NCI-H1417 (cell line): Measurements from ENCODE around the gene CCL14.

Source experiments
- DNase-seq, 3 experiments: peaks; one replicate each; lab custom pipeline; 2025; lab: John Stamatoyannopoulos, UW

The CCL14 gene

GRCh38 chr17:35988164-35988563 lies 1.6 kb upstream of the CCL14 start:
- no peak for DNase-seq

- no peak for DNase-seq
Observed at GRCh38 chr17:35984140-35984539, 2.4 kb downstream of the CCL14 start.

- DNase-seq: no peak
Observed at GRCh38 chr17:35982409-35983191, 3.9 kb downstream of the CCL14 start.

GRCh38 chr17:35981908-35982330 lies 4.6 kb downstream of the CCL14 start:
- DNase-seq: no peak

- no peak for DNase-seq
Observed at GRCh38 chr17:35981246-35981645, 5.3 kb downstream of the CCL14 start, which contains the start of gene CCL16. CCL16 (minus strand) TSS chr17:35981497; CDS start chr17:35981420, 77 bp downstream.

- no peak for DNase-seq
Observed at GRCh38 chr17:35978346-35978745, 8.2 kb downstream of the CCL14 start.

GRCh38 chr17:35977509-35977908 lies 9.0 kb downstream of the CCL14 start:
- DNase-seq: no peak

DNA sequence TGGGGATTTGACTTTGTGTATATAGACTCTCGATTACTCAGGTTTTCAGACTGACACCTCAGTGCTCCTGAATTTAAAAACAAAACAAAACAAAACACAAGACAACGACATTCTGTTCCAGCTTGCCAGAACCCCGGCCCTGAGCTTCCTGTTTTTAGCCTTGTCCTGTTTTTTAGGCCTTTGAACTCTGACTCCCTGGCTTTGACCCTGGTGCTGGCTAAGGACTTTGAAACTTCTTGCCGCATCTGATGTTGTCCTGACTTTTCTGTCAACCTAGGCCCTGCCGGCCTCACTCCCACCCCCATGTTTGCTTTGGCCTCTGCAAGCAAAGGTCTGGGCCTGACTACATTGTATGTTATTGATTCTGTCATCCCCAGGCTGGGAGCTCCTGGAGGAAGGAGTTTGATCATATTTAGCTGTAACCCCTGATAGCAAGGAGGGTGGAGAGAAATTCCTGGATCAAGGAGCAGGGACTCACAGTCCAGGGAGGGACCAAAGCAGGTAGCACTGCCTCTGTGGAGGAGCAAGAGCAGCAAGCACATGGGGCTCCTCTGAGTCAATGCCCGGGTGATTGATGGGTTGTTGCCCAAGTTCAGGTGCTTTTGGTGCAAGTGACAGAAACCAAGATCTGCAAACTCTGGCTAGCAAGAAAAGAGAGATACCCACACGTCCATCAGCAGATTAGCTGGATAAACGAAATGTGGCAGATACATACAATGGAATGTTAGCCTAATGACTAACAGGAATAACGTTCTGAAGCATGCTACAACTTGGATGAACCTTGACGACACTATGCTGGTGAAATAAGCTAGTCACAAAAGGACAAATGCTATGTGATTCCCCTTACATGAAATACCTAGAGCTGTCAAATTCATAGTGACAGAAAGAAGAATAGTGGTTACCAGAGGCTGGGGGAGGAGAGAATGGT lies 12.9 kb downstream of the CCL14 start:
- DNase-seq: no peak

DNA sequence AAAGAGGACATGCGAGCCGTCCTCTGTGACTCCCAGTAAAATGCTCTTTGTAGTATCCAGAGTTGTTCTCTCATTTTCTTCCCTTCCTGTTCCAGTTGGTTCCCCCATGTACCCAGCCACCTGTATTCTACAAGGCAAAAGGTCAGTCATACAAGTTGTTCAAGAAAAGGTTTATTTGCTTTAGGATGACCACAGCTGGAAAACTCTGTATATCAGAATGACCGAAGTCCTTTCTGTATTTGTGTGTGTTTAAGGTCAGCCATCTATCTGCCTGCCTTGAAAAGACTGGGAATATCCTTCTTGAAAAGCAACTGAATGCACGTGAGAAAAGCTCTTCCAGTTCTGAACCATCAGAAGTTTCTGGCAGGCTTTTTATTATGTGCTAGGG lies 13.6 kb downstream of the CCL14 start:
- DNase-seq: no peak

DNA sequence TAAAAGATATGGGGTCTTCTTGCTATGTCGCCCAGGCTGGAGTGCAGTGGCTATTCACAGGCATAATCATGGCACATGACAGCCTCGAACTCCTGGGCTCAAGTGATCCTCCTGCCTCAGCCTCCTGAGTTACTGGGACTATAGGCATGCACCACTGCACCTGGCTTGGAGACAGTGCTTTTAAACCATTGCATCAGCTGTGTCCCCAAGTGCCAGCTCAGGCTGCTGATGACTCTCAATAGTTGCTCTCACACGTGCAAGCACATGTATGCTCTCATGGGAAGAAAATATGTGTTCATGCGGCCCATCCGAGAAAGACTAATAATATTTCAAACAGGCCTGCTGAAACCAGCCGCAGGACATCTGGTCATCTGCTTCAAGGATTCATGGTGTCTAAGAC lies 14.0 kb downstream of the CCL14 start:
- no peak for DNase-seq

DNA sequence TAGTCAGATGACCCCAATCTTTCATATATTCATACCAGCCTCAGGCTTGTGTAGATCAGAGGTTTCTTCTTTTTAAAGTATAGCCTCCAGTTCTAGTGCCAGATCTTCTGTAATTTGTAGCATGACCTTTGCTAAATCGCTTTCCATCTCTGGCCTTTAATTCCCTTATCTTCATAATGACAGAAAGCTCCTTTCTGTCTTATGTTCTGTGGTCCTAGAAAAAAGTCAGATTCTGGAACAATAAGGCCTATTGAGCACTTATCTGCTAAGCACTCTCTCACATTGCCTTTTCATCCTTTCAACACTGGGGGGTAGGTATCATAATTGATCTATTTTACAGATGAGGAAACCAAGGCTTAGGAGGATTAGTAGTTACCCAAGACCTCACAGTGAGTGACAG lies 14.5 kb downstream of the CCL14 start:
- no peak for DNase-seq

GRCh38 chr17:35969558-35970380 lies 16.8 kb downstream of the CCL14 start:
- peak; percentile 54 to 91 (median 84) for DNase-seq

DNA sequence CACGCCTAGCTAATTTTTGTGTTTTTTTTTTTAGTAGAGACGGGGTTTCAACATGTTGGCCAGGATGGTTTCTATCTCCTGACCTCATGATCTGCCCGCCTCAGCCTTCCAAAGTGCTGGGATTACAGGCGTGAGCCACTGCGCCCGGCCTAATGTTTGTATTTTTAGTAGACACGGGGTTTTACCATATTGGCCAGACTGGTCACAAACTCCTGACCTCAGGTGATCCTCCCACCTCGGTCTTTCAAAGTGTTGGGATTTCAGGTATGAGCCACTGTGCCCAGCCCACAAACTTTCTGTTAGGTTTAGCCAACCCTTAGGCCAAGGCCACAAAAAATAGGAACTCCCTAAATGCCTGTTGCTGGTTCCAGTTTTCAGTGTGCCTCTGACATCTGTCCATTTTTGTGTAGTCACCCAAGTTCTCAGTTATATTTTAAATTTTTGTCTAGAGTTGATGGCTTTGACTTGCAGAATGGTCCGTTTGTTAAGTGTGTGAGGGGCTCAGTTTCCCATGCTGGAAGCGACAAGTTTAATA lies 17.9 kb downstream of the CCL14 start:
- DNase-seq: no peak

GRCh38 chr17:35965272-35965671 lies 21.3 kb downstream of the CCL14 start:
- DNase-seq: no peak

DNA sequence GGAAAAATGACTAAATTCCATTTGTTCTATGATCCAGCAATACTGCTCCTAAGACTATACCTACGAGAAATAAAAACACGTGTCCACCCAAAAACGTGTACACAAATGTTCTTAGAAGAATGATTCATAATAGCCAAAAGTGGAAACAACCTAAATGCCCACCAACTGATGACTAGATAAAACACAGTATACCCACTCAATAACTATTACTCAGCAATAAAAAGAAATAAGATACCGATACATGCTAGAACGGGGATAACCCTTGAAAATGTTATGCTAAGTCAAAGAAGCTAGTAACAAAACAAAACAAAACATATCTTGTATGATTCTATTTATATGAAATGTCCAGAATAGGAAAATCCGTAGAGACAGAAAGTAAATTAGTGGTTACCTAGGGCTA lies 22.9 kb downstream of the CCL14 start:
- no peak for DNase-seq

- DNase-seq: no peak
Observed at GRCh38 chr17:35953720-35954119, 32.8 kb downstream of the CCL14 start.

DNA sequence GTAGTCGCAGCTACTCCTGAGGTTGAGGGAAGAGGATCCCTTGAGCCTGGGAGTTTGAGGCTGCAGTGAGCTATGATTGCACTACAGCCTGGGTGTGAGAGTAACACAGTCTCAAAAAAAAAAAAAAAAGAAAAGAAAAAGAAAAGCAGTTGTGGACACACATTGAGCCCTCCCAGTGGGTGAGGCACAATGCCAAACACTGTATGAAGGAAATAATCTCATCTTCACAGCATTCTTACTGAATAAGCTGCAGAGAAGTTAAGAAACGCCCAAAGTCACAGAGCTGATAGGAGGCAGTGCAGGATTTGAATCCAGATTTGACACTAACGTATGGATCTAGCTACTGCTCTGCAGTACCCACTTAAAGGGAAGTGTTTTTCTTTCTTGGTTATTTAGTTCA lies 37.1 kb downstream of the CCL14 start:
- DNase-seq: no peak

- DNase-seq: no peak
Observed at GRCh38 chr17:35948092-35948491, 38.4 kb downstream of the CCL14 start.

GRCh38 chr17:35947156-35947585 lies 39.4 kb downstream of the CCL14 start:
- peak; percentile 64 to 84 (median 72) for DNase-seq

- no peak for DNase-seq
Observed at GRCh38 chr17:35944151-35944550, 42.4 kb downstream of the CCL14 start.

GRCh38 chr17:35943537-35943936 lies 43.0 kb downstream of the CCL14 start, which contains the start of gene LYZL6:
LYZL6 (minus strand) TSS chr17:35943713; CDS start chr17:35939356, 4,357 bp downstream.
- no peak for DNase-seq
